OCI-LY1 (cell line): ENCODE measurements around the gene POLR2E.

ENCODE experiments used
- CTCF ChIP-seq: fragments of 200-600 bp; sonication (generic), shearing (Covaris generic); IDR thresholded peaks from 2 replicates; pipeline ENCODE4 v1.5.1; 2017; ENCODE audit warnings: mild to moderate bottlenecking, antibody characterized with exemption, low read length, moderate library complexity, mixed read lengths
- EZH2 ChIP-seq: fragments of 200-600 bp; sonication (generic), shearing (Covaris generic); IDR thresholded peaks from 2 replicates; pipeline ENCODE4 v1.8.0; 2017; ENCODE audit warnings: borderline replicate concordance, mixed run types, mild to moderate bottlenecking, antibody characterized with exemption, low read length, moderate library complexity, mixed read lengths

GRCh38 chr19:1090731-1091543 is 4.2 kb downstream of the POLR2E start:
- TF ChIP-seq CTCF = no peak
- TF ChIP-seq EZH2 = no peak
